Stimulated activated CD4-positive, alpha-beta T cell treated with anti-CD3 and anti-CD28 coated beads, Interleukin-15, amount 100 ng/mL, for 48 hours (primary cell): ENCODE data around the gene RDX.
"Not testable (repeated sequence)": the region's sequence is repeated elsewhere in the genome, so short reads cannot be mapped to it uniquely, and the experiment has no call there.

Experiments
- DNase-seq, 2 donors: peaks; one replicate each; pipeline ENCODE4 v3.0.0-alpha.2; 2020; ENCODE audit warnings: low read depth in 2 of 2

Gene RDX

GRCh38 chr11:110296226-110297075 lies at the start of gene RDX:
Gene RDX, minus strand, starts transcription at chr11:110296614. Its CDS starts 16,922 bp downstream, at chr11:110279692.
- peak; percentile 19 to 49 for DNase-seq

- DNase-seq, result no peak
Measured at GRCh38 chr11:110345743-110346142, 49.3 kb upstream of the RDX start.

GRCh38 chr11:110340436-110340835 lies 44.0 kb upstream of the RDX start:
- DNase-seq, result no peak

GRCh38 chr11:110339456-110340250 lies 43.2 kb upstream of the RDX start:
- DNase-seq, result no peak

- no peak for DNase-seq
Measured at GRCh38 chr11:110338684-110339083, 42.3 kb upstream of the RDX start.

- DNase-seq, result no peak
Measured at GRCh38 chr11:110337570-110338193, 41.3 kb upstream of the RDX start.

- no peak for DNase-seq
Measured at GRCh38 chr11:110336054-110336453, 39.6 kb upstream of the RDX start.

GRCh38 chr11:110335358-110335757 lies 38.9 kb upstream of the RDX start:
- DNase-seq, result no peak

GRCh38 chr11:110331626-110332025 lies 35.2 kb upstream of the RDX start:
- DNase-seq, result no peak

- no peak for DNase-seq
Measured at GRCh38 chr11:110329445-110329844, 33.0 kb upstream of the RDX start.

- no peak for DNase-seq
Measured at GRCh38 chr11:110327508-110327907, 31.1 kb upstream of the RDX start.

GRCh38 chr11:110323786-110324185 lies 27.4 kb upstream of the RDX start:
- no peak for DNase-seq

GRCh38 chr11:110319501-110319900 lies 23.1 kb upstream of the RDX start:
- no peak for DNase-seq

- no peak for DNase-seq
Measured at GRCh38 chr11:110318638-110319404, 22.4 kb upstream of the RDX start.

GRCh38 chr11:110317516-110317932 lies 21.1 kb upstream of the RDX start:
- no peak for DNase-seq

GRCh38 chr11:110314366-110315095 lies 18.1 kb upstream of the RDX start:
- no peak for DNase-seq

GRCh38 chr11:110312670-110313069 lies 16.3 kb upstream of the RDX start:
- DNase-seq, result no peak

- DNase-seq, result no peak
Measured at GRCh38 chr11:110311783-110312579, 15.6 kb upstream of the RDX start.

- no peak for DNase-seq
Measured at GRCh38 chr11:110308071-110308470, 11.7 kb upstream of the RDX start.

- DNase-seq, result not testable (repeated sequence)
Measured at GRCh38 chr11:110306019-110306388, 9.6 kb upstream of the RDX start.
